ENCODE data around the gene ERF. TPM values are rescaled to one million over a fixed set of nuclear protein-coding genes. Genes with fewer than 3 reads are reported as not detected.

Gene ERF
- polyA plus RNA-seq, 3 donors = 65.2 to 78.9 (median 74.2) TPM

DNA sequence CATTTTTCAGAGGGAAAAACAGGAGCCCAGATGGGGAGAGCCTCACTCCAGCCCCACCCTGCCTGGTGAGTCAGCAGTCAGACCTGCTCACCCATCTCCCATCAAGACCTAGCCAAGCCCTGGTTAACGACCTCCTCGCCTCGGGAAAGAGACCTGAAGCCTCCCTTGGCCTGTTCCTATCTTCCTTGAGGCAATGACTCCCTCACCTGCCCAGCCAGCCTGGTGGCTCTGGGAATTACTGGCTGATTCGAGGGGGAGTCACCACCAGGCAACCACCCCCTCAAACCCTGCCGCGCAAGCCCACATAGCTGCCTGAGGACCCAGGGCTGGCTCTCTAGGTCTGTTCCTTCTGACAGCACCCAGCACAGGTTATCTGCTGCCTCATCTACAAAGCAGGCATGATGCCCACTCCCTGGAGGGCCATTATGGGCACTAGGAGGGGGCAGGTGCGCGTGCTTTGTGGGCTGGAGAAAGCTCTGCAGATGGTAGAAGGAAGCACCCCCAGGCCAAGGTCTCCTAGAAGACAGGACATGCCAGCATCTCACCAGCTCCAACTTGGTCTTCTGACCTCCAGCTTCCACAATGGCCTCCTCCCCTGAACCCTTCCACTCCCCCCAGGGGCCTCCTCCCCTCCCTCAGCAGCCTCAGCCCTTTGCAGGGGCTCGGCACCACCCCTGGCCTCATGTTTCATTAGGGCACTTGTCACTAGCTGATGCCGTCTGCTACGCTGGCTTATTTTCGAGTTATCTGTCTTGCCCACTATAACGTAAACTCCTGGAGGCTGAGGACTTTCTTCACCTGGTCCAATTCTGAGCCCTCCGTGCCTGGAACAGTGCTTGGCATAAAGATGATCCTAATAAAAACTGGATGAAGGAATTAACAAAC, 47.8 kb downstream of the ERF start:
- no peak for DNase-seq (ENCODE audit: extremely low read depth in 1 of 11, low read depth in 9 of 11, low spot score in 4 of 11)

DNA sequence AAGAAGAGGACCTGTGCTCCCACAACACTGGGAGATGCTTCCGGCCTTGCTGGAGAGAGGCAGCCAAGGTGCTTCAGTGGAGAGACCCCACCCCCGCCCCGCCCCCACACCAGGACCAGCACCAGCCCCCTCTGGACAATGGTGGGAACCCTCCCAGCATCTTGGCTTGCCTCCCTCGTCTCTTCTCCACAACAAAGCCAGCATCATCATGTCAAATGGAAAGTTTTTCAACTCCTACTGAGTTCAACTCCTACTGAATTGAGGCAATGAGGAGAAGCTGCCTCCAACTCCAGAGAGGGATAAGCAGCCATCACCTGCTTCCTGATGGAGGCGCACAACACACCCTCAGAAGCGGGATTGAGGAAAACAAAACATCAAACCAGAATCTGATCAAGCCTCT, 50.3 kb downstream of the ERF start:
- DNase-seq (ENCODE audit: extremely low read depth in 1 of 11, low read depth in 9 of 11, low spot score in 4 of 11) = no peak

DNA sequence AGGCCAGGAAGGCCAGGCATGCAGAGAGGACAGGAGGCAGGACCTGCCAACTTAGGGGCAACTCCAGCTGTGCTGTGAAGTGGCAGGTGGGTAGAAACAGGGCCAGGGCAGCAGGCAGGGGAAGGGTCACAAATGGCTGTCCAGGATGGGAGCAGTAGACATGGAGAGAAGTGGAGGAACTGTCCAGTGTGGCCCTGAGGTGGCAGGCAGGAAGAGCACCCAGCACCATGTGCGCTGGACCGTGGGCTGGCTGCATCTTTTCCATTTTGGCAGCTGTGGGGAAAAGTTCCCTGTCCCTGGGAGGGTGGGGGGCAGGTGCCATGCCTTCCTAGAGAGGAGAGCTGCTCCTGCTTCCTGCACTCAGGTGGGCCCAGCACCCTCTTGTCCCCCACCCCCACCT, 51.2 kb downstream of the ERF start:
- DNase-seq (ENCODE audit: extremely low read depth in 1 of 11, low read depth in 9 of 11, low spot score in 4 of 11) = no peak

DNA sequence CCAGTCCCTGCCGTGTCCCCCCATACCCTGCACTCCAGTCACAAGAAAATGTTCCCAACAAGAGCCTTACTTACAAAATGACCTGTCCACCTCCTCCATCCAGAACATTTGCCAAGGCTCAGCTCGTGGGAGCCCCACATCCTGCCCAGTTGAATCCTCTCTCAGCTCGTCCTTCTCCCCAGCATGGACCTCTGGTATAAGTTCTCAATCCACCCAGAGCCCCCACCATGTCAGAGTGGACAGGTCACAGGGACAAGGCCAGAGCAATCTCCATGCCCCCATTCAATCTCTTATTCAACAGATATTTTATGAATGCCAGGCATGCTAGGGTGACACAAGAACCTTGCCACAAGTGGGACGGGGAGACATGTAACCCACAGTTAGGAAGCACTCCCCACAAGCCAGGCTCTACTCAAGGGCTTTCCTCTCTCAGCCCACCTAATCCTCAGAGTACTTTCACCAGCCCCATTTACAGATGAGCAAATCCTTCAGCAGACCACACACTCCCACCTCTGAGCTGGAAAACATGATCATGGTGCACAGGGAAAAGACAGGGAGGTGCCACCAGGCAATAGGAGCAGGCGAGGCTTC, 52.5 kb downstream of the ERF start:
- no peak for DNase-seq (ENCODE audit: extremely low read depth in 1 of 11, low read depth in 9 of 11, low spot score in 4 of 11)

DNA sequence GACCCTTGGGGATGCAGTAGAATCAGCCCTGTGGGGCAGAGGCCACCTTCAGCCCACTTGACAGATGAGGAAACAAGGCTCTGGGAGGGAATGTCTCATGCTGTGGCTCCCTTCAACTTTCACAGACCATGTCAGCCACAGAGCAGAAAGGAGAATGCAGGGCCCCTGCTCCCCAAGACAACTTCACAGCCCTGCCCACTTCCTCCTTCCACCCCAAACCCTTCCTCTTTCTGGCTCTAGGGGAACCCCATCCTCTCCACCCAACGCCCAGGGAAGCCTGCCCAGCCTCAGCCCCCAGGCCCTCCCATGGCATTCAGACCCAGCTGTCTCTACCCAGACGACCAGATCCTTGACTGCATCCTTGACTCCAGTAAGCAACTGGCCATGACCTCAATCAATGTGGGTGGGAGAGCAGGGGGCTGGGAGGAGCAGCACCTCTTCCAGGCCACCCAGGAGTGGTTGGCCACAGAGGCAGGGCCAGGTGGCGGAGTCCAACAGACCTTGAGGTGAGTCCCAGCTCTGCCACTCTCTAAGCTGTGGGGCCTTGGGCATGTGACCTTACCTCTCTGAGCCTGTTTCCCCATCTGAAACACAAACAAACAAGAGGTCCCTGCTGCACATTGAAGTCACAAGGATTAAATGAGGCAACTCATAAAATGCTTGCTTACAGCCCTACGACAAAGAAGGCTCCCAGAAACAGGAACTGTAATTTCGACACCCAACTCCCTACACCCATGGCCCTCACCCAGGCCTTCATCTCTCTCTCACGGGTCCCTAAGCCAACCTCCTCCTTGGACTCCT, 53.2 kb downstream of the ERF start:
- no peak for DNase-seq (ENCODE audit: extremely low read depth in 1 of 11, low read depth in 9 of 11, low spot score in 4 of 11)

DNA sequence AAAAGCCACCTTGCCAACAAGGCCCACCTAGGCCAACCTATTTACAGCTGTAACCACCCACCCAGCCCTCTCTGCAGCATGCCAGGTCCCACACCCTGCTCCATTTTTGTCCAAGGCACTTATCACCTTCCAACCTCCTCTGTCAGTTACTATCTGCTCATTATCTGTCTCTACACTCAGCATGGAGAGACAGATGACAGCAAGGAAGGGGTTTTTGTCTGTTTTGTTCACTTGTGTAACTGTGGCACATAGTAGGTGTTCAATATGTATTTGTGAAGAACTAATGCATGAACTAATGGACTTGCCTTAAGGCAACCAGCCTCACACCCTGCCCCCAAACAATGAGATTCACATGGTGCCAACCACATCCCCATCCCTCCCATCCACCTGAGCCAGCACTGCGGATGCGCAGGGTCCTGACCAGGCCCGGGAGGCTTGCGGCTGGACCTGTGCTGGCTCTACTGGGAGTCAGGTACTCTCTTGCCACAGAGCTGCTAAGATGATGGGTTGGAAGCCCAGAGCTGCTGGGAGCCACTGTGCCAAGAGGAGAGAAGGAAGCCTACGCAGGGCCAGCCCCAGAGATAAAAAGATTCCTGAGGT, 54.7 kb downstream of the ERF start:
- no peak for DNase-seq (ENCODE audit: extremely low read depth in 1 of 11, low read depth in 9 of 11, low spot score in 4 of 11)

DNA sequence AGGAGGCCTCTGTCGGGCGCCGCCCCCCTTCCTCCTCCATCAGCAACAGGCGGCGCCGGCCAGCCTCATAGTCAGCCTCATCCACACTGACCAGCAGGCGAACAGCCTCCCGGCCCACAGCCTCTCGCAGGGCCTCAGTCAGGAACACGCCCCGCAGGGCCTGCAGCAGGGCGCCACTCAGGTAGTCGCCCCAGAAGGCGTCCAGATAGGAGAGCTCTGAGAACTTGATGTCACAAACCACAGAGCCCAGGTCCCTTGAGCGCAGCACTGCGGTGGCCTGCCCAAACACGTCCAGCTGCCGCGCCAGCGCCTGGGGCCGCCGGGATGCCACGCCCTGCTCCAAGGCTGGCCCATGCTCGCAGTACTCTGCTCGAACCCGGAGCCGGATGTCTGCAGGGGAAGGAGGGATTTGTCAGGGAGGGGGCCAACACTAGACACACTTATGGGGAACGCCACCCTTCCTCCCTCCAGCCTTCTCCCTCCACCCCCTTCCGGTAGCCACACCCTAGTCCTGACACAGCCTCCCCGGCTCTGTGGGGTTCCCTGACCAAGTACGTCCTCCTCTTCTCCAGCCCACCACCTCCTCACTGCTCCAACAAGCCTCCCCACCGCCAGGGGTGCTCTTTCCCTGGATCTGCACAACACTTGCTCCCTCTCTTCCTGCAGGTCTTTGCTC, 55.4 kb downstream of the ERF start:
- no peak for DNase-seq (ENCODE audit: extremely low read depth in 1 of 11, low read depth in 9 of 11, low spot score in 4 of 11)

DNA sequence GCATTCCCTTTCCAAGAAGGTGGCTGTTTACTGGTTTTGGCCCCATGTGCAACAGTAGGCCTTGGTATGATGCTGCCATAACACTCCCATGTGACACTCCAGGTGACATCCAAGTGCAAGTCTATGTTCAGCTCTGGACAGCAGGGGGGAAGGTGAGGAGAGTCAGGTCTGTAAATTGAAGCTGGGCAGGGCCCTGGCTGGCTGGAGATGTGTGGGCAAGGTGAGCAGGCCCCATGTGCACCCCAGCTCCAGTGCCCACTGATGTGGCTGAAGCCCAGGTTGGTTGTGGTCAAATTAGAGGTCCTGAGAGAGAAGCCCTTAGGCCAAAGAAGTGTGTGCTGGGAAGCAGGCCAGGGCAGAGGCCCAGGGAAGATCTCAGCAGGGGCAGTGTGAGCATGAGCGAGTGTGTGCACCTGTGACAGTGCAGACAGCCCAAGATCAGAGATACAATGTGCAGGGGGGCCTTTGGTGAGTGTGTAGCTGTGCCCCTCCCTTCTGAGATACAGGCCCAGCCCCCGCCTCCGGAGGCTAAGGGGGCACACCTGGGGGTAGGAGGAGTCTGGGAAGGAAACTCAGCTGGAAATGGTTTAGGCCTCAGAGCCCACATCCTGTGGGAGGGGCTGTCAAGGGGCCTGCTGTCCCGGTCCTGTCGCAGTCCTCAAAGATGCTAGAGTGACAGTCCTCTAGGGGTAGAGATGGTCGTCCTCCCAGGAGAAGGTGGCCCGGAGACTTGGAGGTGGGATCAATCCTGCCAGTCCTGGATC, 56.1 kb downstream of the ERF start:
- no peak for DNase-seq (ENCODE audit: extremely low read depth in 1 of 11, low read depth in 9 of 11, low spot score in 4 of 11)

Other genes with a start within 250 kb of the ERF start
- 10 to 100 TPM; 19.0 to 33.6 (median 23.2) TPM for gene GRIK5, start 184.9 kb downstream of the ERF start, polyA plus RNA-seq (ENCODE audit: insufficient read length in 3 of 3)
- gene ZNF574, start 179.0 kb downstream of the ERF start, polyA plus RNA-seq (ENCODE audit: insufficient read length in 3 of 3) = 10 to 100 TPM; 11.2 to 18.4 (median 15.4) TPM
- 1 to 10 TPM in 1 of 3 donors, under 1 TPM in 2; 0.67 to 1.3 (median 0.92) TPM for gene POU2F2, start 122.7 kb downstream of the ERF start, polyA plus RNA-seq (ENCODE audit: insufficient read length in 3 of 3)
- 10 to 100 TPM; 23.8 to 30.5 (median 29.2) TPM for gene DEDD2, start 37.5 kb downstream of the ERF start, polyA plus RNA-seq (ENCODE audit: insufficient read length in 3 of 3)
- gene ZNF526, start 34.8 kb downstream of the ERF start, polyA plus RNA-seq (ENCODE audit: insufficient read length in 3 of 3) = 1 to 10 TPM; 7.6 to 9.2 (median 9.0) TPM
- gene GSK3A, start 12.5 kb downstream of the ERF start, polyA plus RNA-seq (ENCODE audit: insufficient read length in 3 of 3) = 10 to 100 TPM; 63.5 to 80.8 (median 74.0) TPM
- gene CIC, start 14.1 kb upstream of the ERF start, polyA plus RNA-seq (ENCODE audit: insufficient read length in 3 of 3) = 10 to 100 TPM; 44.2 to 67.5 (median 62.6) TPM
- gene PRR19, start 47.0 kb upstream of the ERF start, polyA plus RNA-seq (ENCODE audit: insufficient read length in 3 of 3) = 1 to 10 TPM; 1.3 to 2.7 (median 1.4) TPM
- 100 to 1,000 TPM in 1 of 3 donors, 10 to 100 TPM in 2; 71.2 to 104 (median 73.1) TPM for gene PAFAH1B3, start 47.5 kb upstream of the ERF start, polyA plus RNA-seq (ENCODE audit: insufficient read length in 3 of 3)
- 1 to 10 TPM in 1 of 3 donors, under 1 TPM in 2; 0.72 to 1.2 (median 0.90) TPM for gene TMEM145, start 58.2 kb upstream of the ERF start, polyA plus RNA-seq (ENCODE audit: insufficient read length in 3 of 3)
- 10 to 100 TPM; 36.5 to 49.2 (median 47.5) TPM for gene MEGF8, start 70.5 kb upstream of the ERF start, polyA plus RNA-seq (ENCODE audit: insufficient read length in 3 of 3)
- 1 to 10 TPM; 1.3 to 1.6 (median 1.5) TPM for gene CNFN, start 135.2 kb upstream of the ERF start, polyA plus RNA-seq (ENCODE audit: insufficient read length in 3 of 3)
- 10 to 100 TPM in 2 of 3 donors, 1 to 10 TPM in 1; 9.7 to 14.0 (median 11.0) TPM for gene LIPE, start 172.3 kb upstream of the ERF start, polyA plus RNA-seq (ENCODE audit: insufficient read length in 3 of 3)
- gene CXCL17, start 187.8 kb upstream of the ERF start, polyA plus RNA-seq (ENCODE audit: insufficient read length in 3 of 3) = under 1 TPM in 1 of 3 donors, not detected in 2; 0.11 TPM